Fibroblast of the aortic adventitia (primary cell): Measurements from ENCODE around the gene TEX29. TPM values are rescaled to one million over a fixed set of nuclear protein-coding genes. Genes with fewer than 3 reads are reported as not detected.

Source experiments
- DNase-seq: peaks from one replicate; pipeline ENCODE4 v3.0.0-alpha.2; 2010; ENCODE audit warnings: low read depth
- H3K4me3 ChIP-seq: 2 replicates; pipeline ENCODE4 v1.5.1; 2011; ENCODE audit warnings: low read depth, mild to moderate bottlenecking, control low read depth, low read length, moderate library complexity
- CTCF ChIP-seq: IDR thresholded peaks from 2 replicates; pipeline ENCODE4 v1.5.1; 2011; ENCODE audit warnings: mild to moderate bottlenecking, low read length, control low read depth, inconsistent platforms; ENCODE audit not compliant: insufficient read depth
- total RNA-seq: library from RNA; depleted of rRNA; stranded (reverse); fragments of >200 nt; gene quantifications from 2 replicates; pipeline ENCODE4 v1.2.3, GENCODE V29; 2012; ENCODE audit warnings: low replicate concordance

TEX29 gene
- total RNA-seq, 1 donor: not detected

GRCh38 chr13:111365149-111366005, 44.9 kb downstream of the TEX29 start:
- TF ChIP-seq CTCF: no peak
- H3K4me3 ChIP-seq: no peak overlapping the region
- DNase-seq: no peak

GRCh38 chr13:111367340-111367739, 46.9 kb downstream of the TEX29 start:
- TF ChIP-seq CTCF: no peak
- no peak overlapping the region for H3K4me3 ChIP-seq
- no peak for DNase-seq

GRCh38 chr13:111368091-111368490, 47.6 kb downstream of the TEX29 start:
- no peak overlapping the region for H3K4me3 ChIP-seq
- DNase-seq: no peak
- no peak for TF ChIP-seq CTCF

- no peak for TF ChIP-seq CTCF
Measured at GRCh38 chr13:111370147-111370546, 49.7 kb downstream of the TEX29 start.

GRCh38 chr13:111370570-111371535, 50.4 kb downstream of the TEX29 start:
- peak; percentile 2 for DNase-seq
- TF ChIP-seq CTCF: no peak
- H3K4me3 ChIP-seq: no peak overlapping the region

More at GRCh38 chr13:111370147-111370546, 49.7 kb downstream of the TEX29 start:
- H3K4me3 ChIP-seq: no peak overlapping the region
- DNase-seq: no peak

GRCh38 chr13:111371720-111372119, 51.3 kb downstream of the TEX29 start:
- no peak for DNase-seq
- no peak for TF ChIP-seq CTCF

More at GRCh38 chr13:111371720-111372119, 51.3 kb downstream of the TEX29 start:
- H3K4me3 ChIP-seq: no peak overlapping the region
